Measurements from ENCODE around the gene JAZF1.

JAZF1 gene

DNA sequence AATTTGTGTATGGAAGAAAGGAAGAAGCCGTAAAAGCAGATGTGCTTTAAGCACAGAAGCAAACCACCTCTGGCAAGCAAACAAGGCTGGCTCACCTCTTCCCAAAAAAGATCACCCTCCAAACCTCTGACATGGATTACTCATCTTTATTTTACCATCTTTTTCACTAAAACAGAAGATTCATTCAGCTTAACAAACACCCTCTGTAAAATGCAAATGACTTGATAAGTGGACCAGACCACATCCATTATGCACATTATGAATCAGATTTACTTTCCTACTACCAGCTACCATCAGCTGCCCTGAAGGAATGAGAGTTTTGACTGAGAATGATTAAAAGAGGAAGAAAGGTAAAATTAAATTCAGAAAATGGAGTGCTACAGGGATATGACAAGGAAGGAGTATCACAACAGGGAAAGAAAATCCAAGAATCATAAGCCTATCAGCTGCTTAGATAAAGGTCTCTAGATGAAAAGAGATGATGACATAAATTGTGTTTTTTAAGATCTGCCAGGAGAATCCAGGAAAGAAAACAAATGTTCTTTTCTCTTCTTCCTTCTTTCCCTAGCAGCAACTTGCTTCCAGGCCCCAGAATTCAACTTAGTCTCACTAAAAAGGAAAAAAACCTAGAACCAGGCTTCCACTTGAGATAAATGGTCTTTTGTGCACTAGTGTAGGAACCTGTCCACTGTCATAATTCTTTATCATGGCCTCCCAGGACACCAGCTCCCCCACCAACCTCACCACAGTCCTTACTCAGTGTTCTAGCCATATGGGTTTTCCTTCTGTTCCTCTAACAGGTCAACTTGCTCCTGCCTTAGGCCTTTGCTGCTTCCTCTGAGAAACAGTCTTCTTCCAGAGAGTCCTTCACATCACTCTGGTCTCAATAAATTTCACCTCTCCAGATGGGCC, 47.4 kb downstream of the JAZF1 start:
- DNase-seq: no peak

DNA sequence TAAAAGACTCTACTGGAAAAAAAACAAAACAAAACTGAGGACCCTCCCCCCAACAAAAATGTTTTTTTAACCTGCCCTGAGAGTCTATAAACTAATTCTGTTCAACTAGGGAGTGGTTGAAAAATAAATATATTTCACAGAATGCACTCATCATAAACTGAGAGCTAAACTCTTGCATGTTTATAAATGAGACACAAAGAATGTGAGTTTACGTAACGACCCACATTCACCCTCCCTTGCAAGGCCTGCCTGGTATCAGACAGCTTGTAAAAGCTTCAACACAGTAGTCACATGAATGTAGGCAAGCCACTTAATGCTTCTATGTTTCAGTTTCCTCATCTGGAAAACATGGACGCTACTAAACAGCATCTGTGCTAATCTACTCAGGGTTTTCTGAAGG, 50.3 kb downstream of the JAZF1 start:
- DNase-seq: no peak

DNA sequence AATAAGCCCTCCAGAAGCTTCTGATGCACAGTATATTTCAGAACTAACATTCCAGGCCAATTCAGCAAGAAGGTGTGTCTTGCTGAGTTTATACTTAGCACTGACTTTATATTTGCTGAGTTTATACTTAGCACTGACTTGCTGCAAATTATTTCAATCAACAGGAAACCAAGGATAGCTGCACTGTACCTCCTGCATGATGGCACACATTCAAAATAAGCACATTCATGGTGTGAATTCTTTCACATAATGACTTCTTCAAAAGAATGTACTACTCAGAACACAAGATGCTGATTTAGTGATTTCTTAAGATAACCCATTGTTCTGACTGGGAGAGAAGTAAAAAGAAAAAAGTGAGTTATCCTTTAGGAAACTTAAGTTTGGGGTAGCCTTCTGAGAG, 52.0 kb downstream of the JAZF1 start:
- no peak for DNase-seq

DNA sequence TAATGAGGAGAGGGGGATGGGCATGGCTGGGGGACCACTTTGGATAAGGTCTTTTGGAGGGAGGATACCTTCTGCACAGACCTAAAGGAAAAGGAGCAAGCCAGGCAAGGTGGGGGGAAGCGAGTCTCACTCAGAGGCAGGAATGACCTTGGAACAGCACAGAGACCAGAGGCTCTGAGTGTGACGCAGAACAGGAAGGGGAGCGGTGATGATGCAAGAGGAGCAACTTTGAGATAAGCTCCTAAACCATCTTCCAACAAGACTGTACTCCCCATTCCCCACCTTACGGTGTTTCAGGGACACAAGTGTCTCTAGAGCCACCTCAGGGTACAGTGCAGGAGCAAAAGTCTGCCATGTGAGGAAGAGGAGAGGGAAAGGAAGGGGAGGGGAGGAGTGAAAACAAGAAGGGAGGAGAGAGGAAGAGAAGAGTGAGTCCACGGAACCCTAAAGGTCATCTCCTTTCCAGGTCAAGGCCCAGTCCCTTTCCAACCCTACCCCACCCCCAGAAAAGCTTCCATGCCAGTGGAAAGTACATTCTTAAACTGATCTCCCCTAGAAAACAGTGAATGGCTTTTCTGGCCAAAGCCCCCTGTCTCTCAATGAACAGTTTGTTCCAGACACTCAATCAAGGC, 54.1 kb downstream of the JAZF1 start:
- DNase-seq: no peak

DNA sequence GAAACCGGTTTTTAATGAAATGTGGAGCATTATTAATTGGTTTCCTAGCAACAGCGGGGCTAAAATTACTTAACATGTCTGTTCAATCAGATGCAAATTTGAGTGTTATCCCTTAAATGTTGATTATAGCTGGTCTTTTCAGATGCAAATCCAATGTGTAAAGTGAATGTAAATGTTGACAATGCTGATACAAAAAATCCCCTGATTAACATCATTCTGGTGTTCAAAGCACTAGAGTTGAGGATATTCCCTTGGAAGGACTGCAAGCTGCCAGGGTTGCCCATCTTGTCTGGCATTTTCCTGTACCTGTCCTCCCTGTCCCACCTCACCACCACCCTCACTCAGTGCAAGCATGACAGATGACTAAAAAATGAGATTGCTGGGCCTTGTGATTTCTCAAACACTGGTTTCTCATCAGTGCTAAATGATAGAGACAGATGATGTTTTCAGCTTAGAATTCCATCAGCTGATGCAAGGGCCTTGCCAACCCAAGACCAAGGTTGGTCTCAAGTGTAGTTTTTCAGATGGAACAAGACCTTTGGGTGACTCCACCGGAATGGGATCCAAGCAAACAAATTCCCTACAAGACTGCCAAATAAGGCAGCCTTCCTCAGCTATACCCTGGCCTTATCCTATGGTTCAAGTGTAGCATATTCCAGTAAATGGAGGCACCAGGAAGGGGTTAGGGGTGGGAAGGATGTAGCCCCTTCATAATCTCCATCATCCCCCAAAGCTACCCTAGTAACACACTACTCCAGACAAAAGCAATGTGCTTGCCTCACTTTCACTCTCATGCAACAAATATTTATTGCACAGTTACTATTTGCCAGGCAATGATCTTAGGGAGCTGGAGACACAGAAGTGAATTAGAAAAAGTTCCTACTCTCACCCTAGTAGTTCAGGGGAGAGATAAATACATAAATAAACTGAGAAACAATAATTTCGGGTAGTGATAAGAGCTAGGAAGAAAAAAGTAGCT, 54.9 kb downstream of the JAZF1 start:
- no peak for DNase-seq

DNA sequence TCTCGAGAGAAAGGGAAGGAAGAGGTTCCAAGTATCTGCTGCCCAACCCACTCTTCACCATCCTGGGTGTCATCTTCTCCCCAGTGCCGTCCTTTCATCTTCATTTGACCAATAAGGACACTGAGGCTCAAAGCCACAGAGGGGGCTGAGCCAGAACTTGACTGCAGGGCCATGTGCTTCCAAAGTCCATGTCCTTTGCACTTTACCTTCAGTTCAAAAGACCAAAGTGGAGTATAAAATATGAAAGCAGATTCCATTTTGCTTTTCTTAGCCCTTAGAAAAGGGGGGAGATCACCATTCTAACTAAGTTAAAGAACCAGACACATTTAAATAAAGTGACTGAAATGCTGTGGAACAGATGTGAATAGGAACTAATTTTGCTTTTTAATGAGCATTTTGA, 56.2 kb downstream of the JAZF1 start:
- DNase-seq: no peak

DNA sequence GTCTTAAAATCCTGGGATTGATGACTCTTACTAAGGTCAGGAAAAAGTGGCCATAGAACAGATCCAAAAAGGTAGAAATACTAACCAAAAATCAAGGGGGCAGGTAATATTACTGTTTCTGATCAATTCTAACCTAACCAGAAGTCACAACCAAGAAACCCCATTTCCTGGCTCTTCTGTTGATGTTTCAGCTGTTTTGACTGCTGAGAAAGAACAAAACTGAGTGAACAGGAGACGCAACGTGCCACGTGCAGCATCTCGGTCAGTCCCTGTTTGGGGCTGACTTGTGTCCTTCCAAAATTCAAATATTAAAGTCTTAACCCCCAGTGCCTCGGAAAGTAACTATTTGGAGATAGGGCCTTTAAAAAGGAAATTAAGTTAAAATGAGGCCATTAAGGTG, 56.8 kb downstream of the JAZF1 start:
- DNase-seq: no peak

DNA sequence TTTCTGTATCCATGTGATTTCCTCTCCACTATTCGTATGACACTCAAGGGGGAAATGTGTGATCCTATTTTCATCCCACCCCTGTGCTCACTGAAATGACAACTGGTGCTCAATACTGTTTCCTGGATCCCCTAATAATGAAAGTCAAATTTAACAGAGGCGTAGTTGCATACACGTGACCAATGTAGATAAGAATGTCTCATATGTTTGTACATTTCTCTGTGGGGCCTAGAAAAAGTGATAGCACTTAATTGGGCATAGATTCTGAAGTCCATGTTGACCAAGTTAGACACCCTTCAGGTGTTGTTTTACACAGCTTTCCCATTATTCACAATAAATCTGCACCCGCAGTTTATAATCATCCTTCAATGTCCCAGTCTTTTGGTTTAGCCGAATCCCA, 59.1 kb downstream of the JAZF1 start:
- DNase-seq: no peak

DNA sequence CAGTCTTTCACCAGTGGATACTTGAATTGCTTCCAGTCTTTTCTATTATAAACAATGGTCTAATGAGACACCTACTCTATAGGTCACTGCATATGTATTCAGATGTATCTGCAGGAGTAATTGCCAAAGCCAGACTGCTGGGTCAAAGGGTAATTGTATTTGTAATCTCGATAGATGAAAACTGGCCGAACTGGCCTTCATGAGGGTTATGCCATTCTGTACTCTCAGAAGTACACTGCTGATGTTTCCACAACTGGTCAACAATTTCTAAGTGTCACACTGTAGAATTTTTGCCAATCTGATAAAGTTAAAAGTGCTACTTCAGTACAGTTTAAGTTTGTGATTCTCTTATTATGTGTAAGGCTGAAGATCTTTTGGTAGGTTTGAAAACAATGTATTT, 64.6 kb downstream of the JAZF1 start:
- DNase-seq: no peak

DNA sequence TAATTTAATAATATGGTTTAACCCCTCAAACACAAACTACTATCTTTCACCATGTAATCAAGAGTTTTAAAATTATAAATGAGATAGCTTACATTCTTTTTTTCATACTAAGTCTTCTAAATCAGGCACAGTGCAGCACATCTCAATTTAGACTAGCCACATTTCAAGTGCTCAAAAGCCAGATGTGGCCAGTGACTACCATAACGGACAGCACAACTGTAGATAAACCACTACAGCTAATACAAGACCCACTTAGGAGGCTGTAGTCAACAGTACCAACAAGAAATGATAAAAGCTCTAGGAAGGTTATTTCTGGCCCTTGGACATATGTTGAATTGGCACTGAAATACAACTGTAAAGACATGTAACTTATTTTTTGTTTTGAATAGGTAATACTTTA, 65.3 kb downstream of the JAZF1 start:
- DNase-seq: no peak

DNA sequence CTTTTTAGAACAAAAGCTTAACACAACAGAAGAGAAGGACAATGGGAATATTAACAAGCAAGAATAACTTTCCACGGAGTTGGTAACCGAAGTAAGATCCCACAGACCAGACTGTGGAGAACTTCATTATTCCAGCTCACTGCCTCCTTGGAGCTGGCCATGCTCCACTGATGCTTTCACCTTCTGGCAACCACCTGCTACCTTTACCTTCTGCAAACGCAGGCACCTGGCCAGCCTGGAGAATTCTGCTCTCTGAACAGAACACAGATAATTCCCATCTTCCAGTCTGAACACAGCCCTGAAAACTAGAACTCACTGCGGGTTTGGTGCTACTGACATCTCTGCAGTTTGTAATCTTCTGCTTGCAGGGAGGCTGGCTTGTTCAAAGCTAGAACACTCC, 66.5 kb downstream of the JAZF1 start:
- DNase-seq: no peak

DNA sequence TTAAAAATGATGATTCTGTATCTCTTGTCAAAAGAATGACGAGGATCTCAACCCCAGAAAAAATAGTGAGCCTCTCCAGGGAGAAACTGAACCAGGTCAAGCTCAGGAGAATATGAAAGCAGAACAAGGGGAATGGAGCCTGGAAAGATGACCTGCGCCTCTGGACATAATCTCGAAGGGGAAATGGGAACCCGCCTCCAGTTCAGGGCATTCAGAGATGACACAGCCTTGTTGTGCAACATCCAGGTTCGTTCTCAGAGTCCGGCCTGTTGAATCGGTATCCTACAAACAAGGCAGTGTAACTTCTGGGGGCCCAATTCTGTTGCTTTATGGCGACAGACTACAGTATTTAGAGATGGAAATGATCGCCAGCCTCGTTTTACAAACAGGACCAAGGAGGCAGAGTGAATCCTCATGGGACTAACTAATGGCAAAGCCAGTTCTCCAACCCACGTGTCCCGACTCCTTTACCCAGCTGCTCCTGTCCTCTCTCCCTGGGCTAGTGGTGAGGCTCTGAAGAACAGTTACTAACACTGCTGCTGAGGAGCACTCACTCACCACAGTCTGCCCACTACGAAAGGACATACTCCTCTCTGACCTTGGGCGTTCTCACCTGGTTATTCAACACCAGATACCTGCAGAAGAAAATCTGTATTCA, 67.6 kb downstream of the JAZF1 start:
- DNase-seq: no peak

DNA sequence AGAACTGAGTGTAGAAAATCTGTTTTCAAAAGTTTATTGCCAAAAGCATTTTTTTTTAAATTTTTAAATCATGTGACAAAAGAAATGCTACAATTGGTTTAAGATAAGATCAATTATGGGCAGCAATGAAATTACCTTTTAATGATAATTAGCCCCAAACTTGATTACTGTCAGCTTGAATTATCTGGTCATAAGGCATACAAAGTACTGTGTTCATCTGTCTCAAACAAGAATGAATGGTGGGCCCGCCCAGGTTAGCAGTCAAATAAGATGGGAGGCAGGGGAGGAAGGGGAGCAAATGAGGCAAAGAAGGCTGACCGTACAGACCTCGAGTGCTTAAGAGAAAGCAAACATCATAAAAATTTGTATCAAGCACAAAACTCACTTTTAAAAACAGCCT, 68.1 kb downstream of the JAZF1 start:
- no peak for DNase-seq

DNA sequence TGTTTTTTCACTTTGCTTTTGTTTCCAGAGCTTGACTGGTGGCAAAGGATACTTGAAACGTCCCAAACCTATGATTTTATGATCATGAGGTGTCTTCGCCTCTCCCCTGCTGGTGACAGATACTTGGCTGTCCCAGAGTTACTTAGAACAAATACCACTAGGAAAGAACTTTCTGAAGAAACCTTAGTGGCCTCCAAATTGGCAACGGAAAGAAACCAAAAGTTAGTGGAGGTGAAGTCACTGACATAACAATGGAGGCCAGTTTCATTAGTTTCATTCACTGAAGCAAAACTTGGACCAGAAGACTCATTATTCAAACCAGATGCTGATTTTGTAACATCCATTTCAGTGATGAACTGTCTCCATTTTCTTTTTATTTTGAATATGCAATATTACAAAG, 68.6 kb downstream of the JAZF1 start:
- DNase-seq: no peak

DNA sequence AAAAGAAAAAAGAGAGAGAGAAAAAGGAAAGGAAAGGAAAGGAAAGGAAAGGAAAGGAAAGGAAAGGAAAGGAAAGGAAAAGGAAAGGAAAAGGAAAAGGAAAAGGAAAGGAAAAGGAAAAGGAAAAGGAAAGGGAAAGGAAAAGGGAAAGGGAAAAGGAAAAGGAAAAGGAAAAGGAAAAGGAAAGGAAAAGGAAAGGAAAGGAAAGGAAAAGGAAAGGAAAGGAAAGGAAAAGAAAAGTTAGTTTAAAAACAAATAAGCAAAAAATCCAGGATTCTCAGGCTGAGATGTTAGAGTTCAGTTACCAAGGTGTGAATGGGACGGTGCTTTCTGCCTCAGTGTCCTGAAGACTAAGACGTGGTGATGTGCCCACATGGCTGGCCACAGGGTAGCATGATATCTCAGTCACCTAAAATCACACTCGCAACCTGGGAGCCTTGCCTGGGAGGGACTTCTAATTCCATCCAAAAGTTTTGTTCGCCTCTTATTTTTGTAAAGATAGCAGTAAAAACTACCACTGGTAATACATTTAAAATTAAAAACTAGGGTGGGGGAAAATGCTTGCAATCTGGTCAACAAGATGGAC, 70.1 kb downstream of the JAZF1 start:
- no peak for DNase-seq

DNA sequence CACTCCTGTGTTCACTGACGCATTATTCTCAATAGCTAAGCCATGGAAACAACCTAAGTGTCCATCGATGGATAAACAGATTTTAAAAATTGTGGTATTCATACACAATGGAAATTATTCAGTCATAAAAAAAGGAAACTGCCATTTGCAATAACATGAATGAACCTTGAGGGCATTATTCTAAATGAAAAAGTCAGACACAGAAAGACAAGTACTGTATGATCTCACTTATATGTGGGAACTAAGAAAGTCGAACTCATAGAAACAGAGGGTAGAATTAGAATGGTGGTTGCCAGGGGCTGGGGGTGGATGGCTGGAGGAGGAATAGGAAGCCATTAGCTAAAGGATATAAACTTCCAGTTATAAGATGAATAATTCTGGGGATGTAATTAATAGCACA, 71.8 kb downstream of the JAZF1 start:
- DNase-seq: no peak

DNA sequence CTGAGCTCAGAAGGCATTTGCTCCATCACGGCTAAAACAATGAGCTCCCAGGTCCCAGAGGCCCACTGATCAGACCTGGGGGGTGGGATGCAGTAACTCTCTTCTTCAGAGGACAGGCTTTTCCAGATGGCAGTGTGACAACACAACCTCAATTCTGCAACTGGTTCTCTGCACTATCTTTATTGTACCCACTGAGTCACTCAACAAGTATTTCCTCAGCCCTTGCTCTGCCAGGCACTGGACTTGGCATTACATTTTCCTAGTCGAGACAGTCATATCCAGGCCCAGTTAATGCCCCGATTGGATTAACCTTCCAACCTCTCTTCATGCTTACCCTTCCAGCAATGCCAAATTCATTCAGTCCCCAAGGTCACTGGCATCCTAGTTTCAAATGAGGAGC, 72.6 kb downstream of the JAZF1 start:
- DNase-seq: no peak

DNA sequence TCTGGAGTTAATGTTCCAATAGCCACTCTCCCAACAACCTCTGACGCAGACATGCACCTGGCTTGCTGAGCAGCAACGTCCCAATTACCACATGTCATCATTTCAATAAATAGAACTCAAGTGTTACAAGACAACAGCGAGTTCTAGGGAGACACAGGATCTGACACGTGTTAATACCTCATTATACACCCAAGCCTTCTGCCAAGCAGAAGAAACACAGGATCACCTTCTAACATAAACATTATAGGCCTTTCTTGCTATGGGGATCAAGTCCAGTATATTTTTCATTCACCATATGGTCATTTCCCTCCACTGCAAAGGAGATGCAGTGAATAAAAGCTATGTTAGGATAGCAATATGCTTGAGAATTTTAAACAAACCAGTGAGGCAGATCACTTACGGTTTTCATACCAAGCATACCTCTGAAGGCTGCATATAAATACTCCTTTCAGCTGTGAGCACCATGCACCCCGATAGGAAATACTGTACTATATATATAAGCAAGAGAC, 74.2 kb downstream of the JAZF1 start:
- DNase-seq: no peak

DNA sequence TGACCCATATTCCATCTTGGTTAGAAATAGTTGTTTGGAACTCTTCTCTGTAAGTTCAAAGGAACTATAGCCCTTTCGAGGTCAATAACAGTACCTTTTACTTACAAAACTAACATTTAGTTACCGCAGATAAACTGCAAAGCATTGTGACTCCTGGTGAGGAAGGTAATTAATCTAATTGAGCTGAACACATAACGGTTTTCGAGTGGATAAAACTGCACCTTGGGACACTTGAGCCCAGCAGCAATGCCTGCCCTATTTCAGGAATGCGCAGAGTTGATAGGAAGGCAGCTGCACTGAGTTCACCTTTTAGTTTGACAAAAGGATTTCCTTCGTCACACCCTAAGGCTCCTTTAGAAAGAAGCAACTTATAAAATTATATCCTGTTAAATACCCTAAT, 75.4 kb downstream of the JAZF1 start:
- DNase-seq: no peak

DNA sequence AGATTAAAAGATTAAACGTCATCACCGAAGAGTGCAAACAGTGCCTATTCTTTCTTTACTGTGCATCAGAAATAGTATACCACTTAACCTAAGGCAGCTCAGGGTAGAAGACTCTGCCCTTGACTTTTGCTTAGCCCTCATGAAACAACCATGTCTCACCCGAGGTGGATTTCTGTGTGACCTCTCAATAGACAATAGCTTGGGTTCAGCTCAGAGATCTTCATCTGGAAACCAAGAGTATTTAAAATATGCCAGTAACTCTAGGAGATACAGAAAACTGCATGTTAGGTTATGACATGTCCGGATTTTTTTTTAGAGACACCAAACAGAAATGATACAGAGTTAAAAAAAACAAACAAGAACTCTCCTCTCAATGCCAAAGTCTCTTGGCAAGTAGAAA, 75.8 kb downstream of the JAZF1 start:
- no peak for DNase-seq

DNA sequence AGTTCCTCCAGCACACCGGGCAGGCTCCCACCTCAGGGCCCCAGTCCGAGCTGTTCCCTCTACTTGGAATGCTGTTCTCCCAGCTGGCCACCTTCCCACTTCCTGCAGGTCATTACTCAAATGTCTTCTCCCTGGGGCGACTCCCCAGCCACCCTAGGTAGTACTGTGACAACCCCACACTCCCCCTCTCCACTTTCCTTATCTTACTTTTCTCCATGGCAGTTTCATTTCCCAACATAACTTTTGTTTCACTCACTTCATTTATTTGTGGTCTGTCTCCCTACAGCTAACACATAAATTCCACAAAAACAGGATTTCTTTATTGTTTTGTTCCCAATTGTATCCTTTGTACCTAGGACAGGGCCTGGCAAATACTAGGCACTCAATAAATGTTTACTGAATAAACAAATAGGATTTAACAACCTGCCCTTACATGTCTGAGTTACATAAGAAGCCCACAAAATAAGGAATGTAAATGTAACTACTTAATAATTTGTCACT, 76.5 kb downstream of the JAZF1 start:
- DNase-seq: no peak

DNA sequence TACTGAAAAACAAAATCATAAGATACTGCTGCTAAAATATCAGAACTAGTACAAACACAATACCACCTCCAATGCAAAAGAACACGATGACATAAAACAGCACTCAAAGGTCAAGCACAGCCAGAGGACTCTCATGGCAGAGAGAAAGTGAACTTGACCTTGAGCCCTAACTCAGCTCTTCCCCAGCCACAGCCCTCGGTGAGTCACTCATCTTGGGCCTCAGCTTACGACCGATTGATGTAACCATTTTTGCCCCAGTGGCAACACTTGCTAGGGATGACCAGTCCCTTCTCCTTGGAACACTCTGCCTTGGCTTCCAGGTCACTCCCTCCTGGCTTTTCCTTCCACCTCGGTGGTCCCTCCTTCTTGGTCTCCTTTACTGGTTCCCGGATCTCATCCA, 77.8 kb downstream of the JAZF1 start:
- DNase-seq: no peak
